Embryonic facial prominence (tissue), 1 donor: ENCODE measurements around the gene STXBP5.
"Not testable (repeated sequence)": the region's sequence is repeated elsewhere in the genome, so short reads cannot be mapped to it uniquely, and the experiment has no call there.

Source experiments
- DNase-seq: peaks from one replicate; pipeline ENCODE4 v3.0.0-alpha.2; 2016; ENCODE audit errors: extremely low spot score

Gene STXBP5

GRCh38 chr6:147246853-147247635 is 42.8 kb downstream of the STXBP5 start:
- no peak for DNase-seq

DNA sequence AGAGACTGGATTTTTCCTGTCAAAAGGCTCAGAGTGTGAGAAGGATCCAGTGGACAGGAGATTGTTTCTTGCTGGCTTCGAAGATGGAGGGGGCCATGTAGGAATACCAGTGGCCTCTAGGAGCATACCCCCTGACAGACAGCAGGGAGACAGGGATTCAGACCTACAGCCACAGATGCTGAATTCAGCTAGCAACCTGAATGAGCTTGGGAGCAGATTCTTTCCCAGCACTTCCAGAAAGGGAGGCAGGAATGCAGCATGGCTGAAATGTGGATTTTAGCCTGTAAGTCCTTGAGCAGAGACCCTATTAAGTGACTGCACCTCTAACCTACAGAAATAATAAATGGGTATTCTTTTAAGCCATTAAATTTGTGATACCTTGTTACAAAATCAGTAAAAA is 44.6 kb downstream of the STXBP5 start:
- no peak for DNase-seq

DNA sequence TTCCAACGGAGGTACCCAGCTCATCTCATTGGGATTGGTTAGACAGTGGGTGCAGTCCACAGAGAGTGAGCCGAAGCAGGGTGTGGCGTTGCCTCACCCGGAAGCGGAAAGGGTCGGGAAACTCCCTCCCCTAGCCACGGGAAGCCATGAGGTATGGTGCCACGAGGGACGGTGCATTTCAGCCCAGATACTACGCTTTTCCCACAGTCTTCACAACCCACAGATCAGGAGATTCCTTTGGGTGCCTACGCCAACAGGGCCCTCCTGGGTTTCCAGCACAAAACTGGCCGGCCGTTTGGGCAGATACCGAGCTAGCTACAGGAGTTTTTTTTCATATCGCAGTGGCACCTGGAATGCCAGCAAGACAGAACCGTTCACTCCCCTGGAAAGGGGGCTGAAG is 46.9 kb downstream of the STXBP5 start:
- no peak for DNase-seq

- DNase-seq: not testable (repeated sequence)
Measured at GRCh38 chr6:147254929-147255473, 50.8 kb downstream of the STXBP5 start.

DNA sequence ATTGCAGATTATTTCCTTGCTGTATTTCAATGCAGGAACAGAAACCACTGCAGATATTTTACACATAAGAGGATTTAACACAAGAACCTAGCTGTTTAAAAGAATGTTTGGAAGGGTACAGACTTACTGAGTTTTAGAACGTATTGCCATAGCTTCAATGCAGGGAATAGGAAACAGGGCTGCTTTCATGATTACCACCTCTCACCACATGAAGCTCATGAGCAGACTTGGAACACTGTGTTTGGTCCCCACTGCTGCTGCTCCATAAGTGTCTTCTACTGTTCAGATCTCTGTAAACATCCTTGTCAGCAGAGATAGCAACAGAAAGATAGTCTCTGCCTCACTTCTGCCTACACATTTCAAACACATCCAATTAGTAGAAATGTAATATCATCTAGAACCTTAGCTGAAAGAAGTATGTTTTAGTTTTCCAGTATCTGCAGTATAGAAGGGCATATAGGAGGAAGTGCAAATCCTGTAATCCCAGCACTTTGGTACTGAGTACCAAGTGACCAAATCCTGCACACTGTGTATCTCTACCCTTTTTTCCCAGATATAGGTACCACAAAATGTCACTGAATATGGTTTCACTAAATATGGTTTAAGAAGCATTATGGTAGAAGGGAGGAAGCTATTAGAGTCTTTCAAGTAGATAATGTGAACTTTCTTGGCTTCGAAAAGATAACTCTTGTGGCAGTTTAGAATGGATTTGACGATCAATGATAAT is 51.9 kb downstream of the STXBP5 start:
- DNase-seq: no peak

- no peak for DNase-seq
Measured at GRCh38 chr6:147257760-147258159, 53.5 kb downstream of the STXBP5 start.

DNA sequence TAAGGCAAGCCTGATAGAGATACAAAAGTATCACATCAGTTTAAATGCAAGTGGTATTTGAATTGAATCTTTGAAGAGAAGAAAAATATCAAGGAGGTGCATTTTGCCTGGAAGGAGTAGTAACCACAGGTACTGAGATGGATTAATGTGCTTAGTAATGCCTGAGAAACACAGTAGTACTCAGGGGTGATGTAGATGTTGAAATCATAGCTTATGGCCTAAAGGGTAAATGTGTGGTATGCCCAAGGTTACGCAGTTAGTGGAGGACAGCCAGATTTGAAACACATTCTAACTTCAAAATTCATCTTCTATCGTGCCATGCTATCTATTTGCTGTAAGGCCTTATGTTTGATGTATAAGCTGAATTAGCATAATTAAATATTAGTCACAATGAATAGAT is 55.9 kb downstream of the STXBP5 start:
- no peak for DNase-seq

- no peak for DNase-seq
Measured at GRCh38 chr6:147262946-147263345, 58.7 kb downstream of the STXBP5 start.

DNA sequence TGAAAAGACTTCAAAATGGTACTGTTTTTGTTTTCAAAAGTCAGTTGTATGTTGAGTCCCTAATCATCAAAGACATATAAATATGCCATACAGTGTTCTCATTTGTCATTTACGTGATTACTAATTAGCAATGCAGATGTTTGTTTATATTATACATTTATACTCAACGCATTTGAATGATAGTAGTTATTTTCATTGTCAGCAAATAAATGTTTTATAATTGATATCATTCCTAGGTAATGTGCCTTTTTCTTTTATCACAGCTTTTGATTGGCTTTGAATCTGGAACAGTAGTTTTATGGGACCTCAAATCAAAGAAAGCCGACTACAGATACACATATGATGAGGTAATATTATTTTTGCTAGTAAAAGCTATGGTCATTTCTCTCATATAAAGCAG is 62.6 kb downstream of the STXBP5 start:
- DNase-seq: no peak

- DNase-seq: no peak
Measured at GRCh38 chr6:147267658-147268057, 63.4 kb downstream of the STXBP5 start.

- no peak for DNase-seq
Measured at GRCh38 chr6:147268254-147268653, 64.0 kb downstream of the STXBP5 start.

GRCh38 chr6:147274012-147274411 is 69.8 kb downstream of the STXBP5 start:
- no peak for DNase-seq

GRCh38 chr6:147274776-147275175 is 70.6 kb downstream of the STXBP5 start:
- DNase-seq: no peak

DNA sequence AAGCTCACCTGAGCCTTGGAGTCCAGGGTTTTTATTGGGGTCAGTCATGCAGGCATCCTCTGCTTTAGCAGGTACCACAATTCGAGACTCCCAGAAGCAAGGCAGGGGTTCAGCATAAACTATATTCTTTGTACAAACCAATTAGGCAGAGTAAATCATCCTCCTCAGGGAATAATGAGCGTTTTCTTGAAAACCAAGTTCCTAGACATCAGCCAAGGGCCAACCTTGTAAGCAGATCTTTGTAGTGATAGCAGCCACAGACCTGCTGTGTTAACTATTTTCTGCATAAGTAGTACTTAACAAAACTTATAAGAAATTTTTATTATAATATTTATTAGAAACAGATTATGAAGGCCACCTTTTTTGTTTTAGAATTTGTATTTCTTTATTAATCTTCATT is 74.7 kb downstream of the STXBP5 start:
- DNase-seq: no peak

DNA sequence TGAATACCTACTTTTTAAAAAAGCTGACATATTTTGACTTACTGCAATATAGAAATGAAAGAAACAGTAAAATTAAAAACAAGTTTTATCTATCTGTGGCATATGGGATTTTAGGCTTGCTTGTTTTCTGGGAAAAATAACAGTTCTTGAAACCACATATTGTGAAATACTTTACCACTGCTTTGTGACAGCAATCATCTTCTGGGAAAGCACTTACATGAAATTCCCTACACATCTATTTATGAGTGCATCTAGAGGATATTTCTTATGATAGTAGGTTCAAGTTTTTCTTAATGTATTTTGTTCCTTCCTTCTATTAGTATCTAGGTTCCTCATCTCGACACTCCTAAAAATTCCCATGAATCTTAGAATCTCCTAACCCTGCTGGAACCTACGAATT is 75.2 kb downstream of the STXBP5 start:
- no peak for DNase-seq

GRCh38 chr6:147281895-147282565 is 77.8 kb downstream of the STXBP5 start:
- no peak for DNase-seq

GRCh38 chr6:147282566-147282959 is 78.3 kb downstream of the STXBP5 start:
- no peak for DNase-seq

DNA sequence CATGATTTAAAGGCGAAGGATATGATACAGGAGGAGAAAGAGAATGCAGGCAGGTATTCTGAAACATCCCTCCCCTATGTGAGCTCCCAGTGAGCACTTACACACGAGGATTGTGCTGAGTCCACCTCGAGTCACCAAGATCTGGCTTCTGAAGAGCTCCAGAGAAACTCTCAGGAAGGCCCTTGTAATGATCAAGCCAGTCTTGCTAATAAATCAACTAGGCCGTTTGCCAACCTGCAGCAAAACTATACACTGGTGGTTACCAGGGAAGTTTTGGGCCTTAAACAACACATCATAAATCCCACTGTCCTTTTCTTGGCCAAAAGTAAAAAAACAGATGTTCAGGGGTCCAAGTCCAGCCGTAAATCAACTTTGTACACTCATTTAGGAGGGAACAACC is 79.2 kb downstream of the STXBP5 start:
- DNase-seq: no peak

- DNase-seq: no peak
Measured at GRCh38 chr6:147285087-147285855, 81.1 kb downstream of the STXBP5 start.

GRCh38 chr6:147287869-147288271 is 83.7 kb downstream of the STXBP5 start:
- DNase-seq: no peak

DNA sequence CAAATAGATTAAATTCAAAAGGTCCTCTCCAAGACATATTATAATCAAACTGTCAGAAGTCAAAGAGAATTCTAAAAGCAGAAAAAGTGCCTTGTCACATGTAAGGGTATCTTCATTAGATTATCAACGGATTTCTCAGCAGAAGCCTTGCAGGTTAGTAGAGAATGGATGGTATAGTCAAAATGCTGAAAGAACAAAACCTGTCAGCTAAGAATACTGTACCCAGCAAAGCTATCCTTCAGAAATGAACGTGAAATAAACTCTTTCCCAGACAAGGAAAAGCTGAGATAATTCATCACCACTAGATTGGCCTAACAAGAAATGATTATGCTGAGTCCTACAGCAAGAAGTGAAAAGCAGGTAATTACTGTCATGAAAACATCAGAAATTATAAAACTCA is 92.9 kb downstream of the STXBP5 start:
- no peak for DNase-seq
